Naive thymus-derived CD4-positive, alpha-beta T cell (primary cell): ENCODE data around the gene SLC23A1. TPM values are rescaled to one million over a fixed set of nuclear protein-coding genes. Genes with fewer than 3 reads are reported as not detected.

ENCODE experiments used
- ATAC-seq: fragments of 150-1000 bp; cut with Tn5 transposase; 2 replicates; pipeline ENCODE4 v1.10.0; 2021; ENCODE audit warnings: mild to moderate bottlenecking, moderate library complexity
- CTCF ChIA-PET: fragments of 350-600 bp; sonication (Branson Sonifier 250); formaldehyde crosslinking; loops from one replicate; lab custom pipeline; 2021; ENCODE audit warnings: antibody characterized with exemption; lab: Charles Lee
- POLR2A ChIA-PET: fragments of 350-600 bp; sonication (Branson Sonifier 250); formaldehyde crosslinking; loops from one replicate; lab custom pipeline; 2021; ENCODE audit warnings: antibody characterized with exemption, inconsistent platforms; lab: Charles Lee
- DNase-seq, 9 donors: peaks; one replicate each; pipeline versions ENCODE4 v3.0.0 to v3.0.0-alpha.2; 2020 to 2022; ENCODE audit warnings: mixed read lengths in 1 of 9
- H3K27ac ChIP-seq: one replicate; pipeline ENCODE4 v1.7.0; 2013; ENCODE audit warnings: mild to moderate bottlenecking, low read depth, low read length, moderate library complexity
- H3K27me3 ChIP-seq, 2 donors: one replicate each; pipeline ENCODE4 v1.7.0; 2013; ENCODE audit warnings: low read length in 2 of 2, mild to moderate bottlenecking in 2 of 2, moderate library complexity in 2 of 2; ENCODE audit not compliant: control insufficient read depth in 2 of 2, insufficient read depth in 2 of 2
- H3K36me3 ChIP-seq, 3 experiments: 1 replicate in 2 of 3; 2 replicates in 1 of 3; pipeline ENCODE4 v1.7.0; 2013; ENCODE audit warnings: low read length in 3 of 3, mild to moderate bottlenecking in 3 of 3, moderate library complexity in 1 of 3; ENCODE audit not compliant: insufficient read depth in 3 of 3, control insufficient read depth in 2 of 3
- H3K4me1 ChIP-seq, 2 donors: one replicate each; pipeline ENCODE4 v1.7.0; 2013; ENCODE audit warnings: low read length in 2 of 2, mild to moderate bottlenecking in 2 of 2, moderate library complexity in 1 of 2; ENCODE audit not compliant: control insufficient read depth in 2 of 2, insufficient read depth in 2 of 2
- H3K4me3 ChIP-seq: 2 replicates; pipeline ENCODE4 v1.7.0; 2013; ENCODE audit warnings: mild to moderate bottlenecking, low read length
- H3K9me3 ChIP-seq, 3 experiments: 1 replicate in 2 of 3; 2 replicates in 1 of 3; pipeline ENCODE4 v1.7.0; 2013; ENCODE audit warnings: low read length in 3 of 3; ENCODE audit not compliant: control insufficient read depth in 2 of 3
- H3K27ac Mint-ChIP-seq, 9 donors: one replicate each; pipeline ENCODE4 v1.8.0; 2020 to 2022; ENCODE audit warnings: mixed read lengths in 9 of 9, mild to moderate bottlenecking in 8 of 9, moderate library complexity in 5 of 9, inconsistent platforms in 2 of 9
- H3K27me3 Mint-ChIP-seq, 5 donors: one replicate each; pipeline ENCODE4 v1.8.0; 2021 to 2022; ENCODE audit warnings: mixed read lengths in 5 of 5, mild to moderate bottlenecking in 1 of 5
- H3K36me3 Mint-ChIP-seq, 5 donors: one replicate each; pipeline ENCODE4 v1.8.0; 2020 to 2022; ENCODE audit warnings: mixed read lengths in 5 of 5, mild to moderate bottlenecking in 3 of 5, inconsistent platforms in 1 of 5
- H3K4me1 Mint-ChIP-seq, 7 donors: one replicate each; pipeline ENCODE4 v1.8.0; 2020 to 2022; ENCODE audit warnings: mixed read lengths in 7 of 7, mild to moderate bottlenecking in 3 of 7, inconsistent platforms in 1 of 7
- H3K4me3 Mint-ChIP-seq, 10 donors: one replicate each; pipeline ENCODE4 v1.8.0; 2020 to 2022; ENCODE audit warnings: mild to moderate bottlenecking in 10 of 10, mixed read lengths in 10 of 10, moderate library complexity in 6 of 10, inconsistent platforms in 2 of 10
- H3K9me3 Mint-ChIP-seq, 11 donors: one replicate each; pipeline ENCODE4 v1.8.0; 2020 to 2022; ENCODE audit warnings: mixed read lengths in 11 of 11, mild to moderate bottlenecking in 4 of 11, inconsistent platforms in 1 of 11, moderate library complexity in 1 of 11
- intact Hi-C, 2 donors: fragments of 100-400 bp; cut with micrococcal nuclease; formaldehyde crosslinking; loops; one replicate each; pipeline ENCODE4 v1.15.1; 2023
- polyA plus RNA-seq, 2 donors: library from polyadenylated mRNA; unstranded; fragments of 300-500 nt; fragmentation: Illumina TruSeq; gene quantifications; one replicate each; pipeline ENCODE4 v1.2.3, GENCODE V29; 2021
- total RNA-seq, 6 experiments: library from RNA in 5 of 6; stranded (reverse) in 5 of 6; gene quantifications; 1 replicate in 5 of 6; 2 replicates in 1 of 6; pipeline ENCODE4 v1.2.3 and lab custom pipeline; 2021 to 2026

SLC23A1 gene
- total and polyA plus RNA-seq, 7 experiments from 2014 or later: 4.7 TPM; not detected in 6

DNA sequence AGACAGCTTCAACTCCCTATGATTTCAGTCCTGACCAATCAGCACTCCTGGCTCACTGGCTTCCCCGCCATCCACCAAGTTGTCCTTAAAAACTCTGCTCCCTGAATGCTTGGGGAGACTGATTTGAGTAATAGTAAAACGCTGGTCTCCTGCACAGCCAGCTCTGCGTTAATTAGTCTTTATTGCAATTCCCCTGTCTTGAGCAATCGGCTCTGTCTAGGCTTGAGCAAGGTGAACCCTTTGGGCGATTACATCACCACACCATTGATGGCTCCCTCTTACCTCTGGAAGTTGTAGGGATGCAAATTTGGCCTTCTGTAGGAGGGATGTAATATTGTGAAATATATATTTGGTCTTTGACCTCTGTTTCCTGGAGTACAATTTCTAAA, 2.9 kb upstream of the SLC23A1 start:
- intact Hi-C loops: no loop called here
- peak overlapping the region; percentile 69 for H3K27ac ChIP-seq

DNA sequence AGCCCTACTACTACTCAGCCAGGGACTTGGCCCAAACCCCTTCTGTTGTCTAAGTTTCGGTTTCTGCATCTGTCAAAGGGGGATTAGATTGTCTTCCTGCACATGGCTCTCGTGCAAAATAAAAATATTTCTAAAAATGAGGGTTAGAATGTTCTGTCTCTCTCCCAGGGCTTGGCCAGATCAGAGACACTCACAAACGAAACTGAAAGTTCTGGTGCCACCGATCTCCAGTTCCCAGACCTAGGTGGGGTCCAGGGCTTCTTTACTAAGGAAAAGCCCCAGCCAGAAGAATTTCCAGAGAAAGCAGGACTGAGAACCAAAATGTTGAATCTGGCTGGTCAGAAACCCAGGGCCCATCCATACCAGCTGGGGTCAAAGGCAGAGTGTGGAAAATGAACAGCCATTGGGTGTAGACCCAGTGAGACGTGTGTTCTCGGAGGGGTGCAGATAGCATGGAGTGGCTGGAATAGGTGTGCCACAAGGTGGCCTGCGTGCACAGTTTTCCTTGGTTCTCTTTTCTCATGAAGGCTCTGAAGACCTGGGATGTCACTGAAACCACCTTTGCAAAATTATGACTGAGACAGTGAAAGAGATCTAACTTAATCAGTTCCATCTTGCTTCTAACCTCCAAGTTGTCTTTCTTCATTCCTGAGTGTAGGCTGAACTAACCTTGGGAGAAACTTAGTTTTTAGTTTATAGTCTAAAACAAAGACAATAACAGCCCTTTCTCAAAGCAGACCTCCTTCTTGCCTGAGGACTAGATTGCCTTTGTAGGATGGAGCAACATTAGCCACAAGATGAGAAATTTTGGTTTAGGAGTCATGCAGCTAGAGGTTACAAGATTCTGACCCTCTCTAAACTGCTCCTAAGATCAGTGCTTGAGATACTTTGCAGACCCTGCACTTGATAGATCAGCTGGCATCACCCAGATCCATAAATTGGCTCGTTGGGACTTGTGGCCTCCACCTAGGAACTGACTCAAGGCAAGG, 2.3 kb upstream of the SLC23A1 start:
- Histone ChIP-seq H3K4me1 (peaks cover 12 to 19% of the 10 kb centered on the region in 2 donors), H3K9me3 (no peaks in the 10 kb centered on the region), H3K36me3 (no peaks in the 10 kb centered on the region), H3K27me3 (no peaks in the 10 kb centered on the region), H3K27ac (peak overlapping the region; percentile 69), H3K4me3 (peak overlapping the region; percentile 34)
- peak overlapping the region; percentile 90 to 98 (median 92) for H3K27ac Mint-ChIP-seq
- peak overlapping the region; percentile 83 to 93 (median 87) for H3K4me3 Mint-ChIP-seq
- H3K27me3 Mint-ChIP-seq: no peaks in the 10 kb centered on the region
- intact Hi-C loops: loop anchor here in 1 of 2 donors (2.0 kb wide), 1 partner anchor 19 kb away; the partner anchor contains the start of gene SPATA24
- H3K4me1 Mint-ChIP-seq: peaks cover 20 to 59% (median 38%) of the 10 kb centered on the region in 7 donors
- H3K9me3 Mint-ChIP-seq: no peaks in the 10 kb centered on the region
- peaks cover 0 to 10% (median 0%) of the 10 kb centered on the region in 5 donors for H3K36me3 Mint-ChIP-seq
- ATAC-seq (peak; percentile 54), DNase-seq (peak in 4 of 9 donors; percentile 25 to 40 (median 37))
- ChIA-PET POLR2A (interaction anchor here (1.4 to 1.6 kb wide), 3 partner anchors 11 to 91 kb away, joined by 4 to 6 read pairs (median 4); partner anchors contain the start of gene MATR3), CTCF (interaction anchor here (0.6 kb wide), 1 partner anchor 134 kb away, joined by 3 read pairs; no protein-coding TSS in a partner anchor)

More for the DNA sequence above, 2.9 kb upstream of the SLC23A1 start:
- no peaks in the 10 kb centered on the region for H3K27me3 ChIP-seq
- CTCF ChIA-PET: no interaction called here
- DNase-seq: no peak
- Mint-ChIP-seq H3K4me3 (peak overlapping the region in 9 of 10 donors; percentile 1 to 93 (median 59)), H3K27me3 (no peaks in the 10 kb centered on the region), H3K9me3 (no peaks in the 10 kb centered on the region), H3K27ac (peak overlapping the region; percentile 23 to 98 (median 92)), H3K4me1 (peaks cover 21 to 66% (median 40%) of the 10 kb centered on the region in 7 donors), H3K36me3 (peaks cover 0 to 10% (median 0%) of the 10 kb centered on the region in 5 donors)
- H3K4me3 ChIP-seq: no peak overlapping the region
- H3K36me3 ChIP-seq: no peaks in the 10 kb centered on the region
- no peaks in the 10 kb centered on the region for H3K9me3 ChIP-seq
- POLR2A ChIA-PET: interaction anchor here (0.6 kb wide), 1 partner anchor 36 kb away, joined by 3 read pairs; no protein-coding TSS in a partner anchor
- no peak for ATAC-seq
- H3K4me1 ChIP-seq: peaks cover 12 to 26% of the 10 kb centered on the region in 2 donors

DNA sequence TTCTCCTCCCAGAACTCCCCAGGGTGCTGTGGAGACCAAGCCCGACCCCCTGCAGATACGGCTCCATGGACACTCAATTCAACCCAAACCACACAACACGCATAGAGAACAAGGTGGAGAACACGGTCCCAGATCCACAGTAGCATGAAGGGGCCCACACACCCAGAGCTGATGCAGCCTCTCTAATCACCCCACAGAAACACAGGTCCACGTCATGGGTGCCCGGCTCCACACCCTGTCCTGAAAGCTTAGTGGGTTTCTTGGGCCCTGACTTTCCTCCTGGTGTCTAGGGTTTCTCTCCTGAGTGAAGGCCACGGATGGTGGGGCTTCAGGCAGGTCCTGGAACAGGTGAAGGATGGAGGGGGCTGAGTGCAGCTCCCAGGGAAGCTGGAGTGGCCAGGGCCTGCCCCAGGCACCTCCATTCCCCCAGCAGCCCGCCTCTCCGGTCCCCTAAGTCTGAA, 1.5 kb upstream of the SLC23A1 start:
- Mint-ChIP-seq H3K9me3 (no peaks in the 10 kb centered on the region), H3K27me3 (no peaks in the 10 kb centered on the region), H3K4me3 (peak overlapping the region; percentile 83 to 93 (median 87)), H3K27ac (peak overlapping the region; percentile 90 to 98 (median 92)), H3K36me3 (peaks cover 0 to 6% (median 0%) of the 10 kb centered on the region in 5 donors), H3K4me1 (peaks cover 19 to 55% (median 32%) of the 10 kb centered on the region in 7 donors)
- H3K27me3 ChIP-seq: no peaks in the 10 kb centered on the region
- no peak for DNase-seq
- no peaks in the 10 kb centered on the region for H3K9me3 ChIP-seq
- ATAC-seq: no peak
- ChIA-PET CTCF (no interaction called here), POLR2A (interaction anchor here (0.6 to 1.6 kb wide), 4 partner anchors 10 to 91 kb away, joined by 3 to 6 read pairs (median 4); partner anchors contain the start of gene MATR3)
- peak overlapping the region; percentile 69 for H3K27ac ChIP-seq
- intact Hi-C loops: loop anchor here in 1 of 2 donors (2.0 kb wide), 1 partner anchor 20 kb away; the partner anchor contains the start of gene SPATA24
- peak overlapping the region; percentile 34 for H3K4me3 ChIP-seq
- no peaks in the 10 kb centered on the region for H3K36me3 ChIP-seq
- H3K4me1 ChIP-seq: peaks cover 12% of the 10 kb centered on the region in 2 donors

DNA sequence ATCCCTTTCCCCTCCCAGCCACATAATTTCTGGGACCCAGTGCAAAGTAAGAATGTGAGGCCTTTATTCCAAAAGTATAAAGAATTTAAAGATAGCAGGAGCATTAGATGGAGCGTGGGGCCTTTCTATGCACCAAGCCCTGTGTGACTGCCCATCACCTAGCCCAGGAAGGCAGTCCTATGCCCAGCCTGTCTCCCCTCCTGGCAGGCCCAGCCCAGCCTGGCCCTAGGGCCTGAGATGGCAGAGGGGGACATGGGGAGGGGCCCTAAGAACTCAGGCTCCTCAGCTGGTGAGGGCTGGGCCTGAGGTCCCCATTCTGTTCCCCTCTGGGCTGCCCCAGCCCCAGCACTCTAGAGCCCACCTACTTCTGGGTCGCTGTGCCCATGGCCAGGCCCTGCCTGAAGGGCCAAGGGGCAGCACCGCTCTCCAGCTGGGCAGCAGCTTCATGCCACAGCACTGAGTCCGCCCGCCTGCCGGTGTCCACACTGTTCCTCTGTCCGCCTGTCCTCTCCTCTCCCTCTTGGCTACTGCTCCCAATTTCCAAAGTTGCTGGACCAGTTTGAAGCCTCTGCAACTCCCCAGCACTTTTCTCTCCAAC, 995 bp upstream of the SLC23A1 start:
- intact Hi-C loops: loop anchor here in 1 of 2 donors (2.0 kb wide), 1 partner anchor 21 kb away; the partner anchor contains the start of gene SPATA24
- no peaks in the 10 kb centered on the region for H3K9me3 Mint-ChIP-seq

DNA sequence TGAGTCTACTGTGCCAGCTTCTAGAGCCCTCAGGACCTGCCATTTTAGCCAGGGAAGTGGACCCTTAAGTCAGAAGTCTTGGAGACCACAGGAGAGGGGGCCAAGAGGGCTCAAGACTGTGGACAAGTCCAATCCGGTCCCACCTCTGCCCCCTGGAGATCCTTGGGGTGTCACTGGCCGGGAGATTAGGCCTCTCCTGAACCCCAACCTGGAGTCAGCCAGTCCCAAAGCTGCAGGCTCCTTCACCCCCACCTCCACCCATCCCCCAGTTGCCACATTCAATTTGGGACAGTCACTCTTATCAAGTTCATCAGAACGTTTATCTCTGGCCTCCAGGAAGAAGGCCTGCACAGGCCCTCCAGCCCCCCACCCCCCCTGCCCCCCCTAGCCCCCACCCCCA, 290 bp downstream of the SLC23A1 start:
- ChIA-PET CTCF (no interaction called here), POLR2A (no interaction called here)
- Mint-ChIP-seq H3K27me3 (no peaks in the 10 kb centered on the region), H3K4me3 (no peak overlapping the region), H3K9me3 (no peaks in the 10 kb centered on the region), H3K27ac (no peak overlapping the region), H3K4me1 (peaks cover 21 to 47% (median 28%) of the 10 kb centered on the region in 7 donors), H3K36me3 (peaks cover 0 to 3% (median 0%) of the 10 kb centered on the region in 5 donors)
- no peak overlapping the region for H3K4me3 ChIP-seq
- intact Hi-C loops: no loop called here
- DNase-seq: no peak
- no peaks in the 10 kb centered on the region for H3K36me3 ChIP-seq
- no peaks in the 10 kb centered on the region for H3K27me3 ChIP-seq
- H3K27ac ChIP-seq: no peak overlapping the region
- peaks cover 7 to 12% of the 10 kb centered on the region in 2 donors for H3K4me1 ChIP-seq
- ATAC-seq: no peak
- H3K9me3 ChIP-seq: no peaks in the 10 kb centered on the region

More for the DNA sequence above, 995 bp upstream of the SLC23A1 start:
- H3K4me3 ChIP-seq: peak overlapping the region; percentile 34
- Mint-ChIP-seq H3K4me3 (peak overlapping the region in 9 of 10 donors; percentile 41 to 93 (median 87)), H3K27me3 (no peaks in the 10 kb centered on the region), H3K27ac (peak overlapping the region in 8 of 9 donors; percentile 90 to 98 (median 92)), H3K36me3 (peaks cover 0 to 3% (median 0%) of the 10 kb centered on the region in 5 donors), H3K4me1 (peaks cover 21 to 53% (median 28%) of the 10 kb centered on the region in 7 donors)
- H3K27me3 ChIP-seq: no peaks in the 10 kb centered on the region
- H3K36me3 ChIP-seq: no peaks in the 10 kb centered on the region
- no peaks in the 10 kb centered on the region for H3K9me3 ChIP-seq
- peaks cover 7 to 12% of the 10 kb centered on the region in 2 donors for H3K4me1 ChIP-seq
- H3K27ac ChIP-seq: no peak overlapping the region
- ATAC-seq (no peak), DNase-seq (no peak)
- CTCF ChIA-PET: no interaction called here
- POLR2A ChIA-PET: interaction anchor here (0.6 to 1.6 kb wide), 4 partner anchors 10 to 90 kb away, joined by 3 to 6 read pairs (median 4); partner anchors contain the start of gene MATR3
